KMS-11 (cell line): ENCODE measurements around the gene AP5S1.
"Not testable (repeated sequence)": the region's sequence is repeated elsewhere in the genome, so short reads cannot be mapped to it uniquely, and the experiment has no call there.

Source experiments
- H2AFZ ChIP-seq: fragments of 200-600 bp; sonication (generic); 2 replicates; pipeline ENCODE4 v1.6.1; 2016; ENCODE audit warnings: antibody characterized with exemption, mixed run types, low read depth
- H3K27ac ChIP-seq: fragments of 200-600 bp; sonication (generic); 2 replicates; pipeline ENCODE4 v1.6.1; 2016; ENCODE audit warnings: mild to moderate bottlenecking, mixed run types
- H3K27me3 ChIP-seq: fragments of 200-600 bp; sonication (generic); 2 replicates; pipeline ENCODE4 v1.6.1; 2017; ENCODE audit warnings: mild to moderate bottlenecking, low read depth, mixed run types, moderate library complexity; ENCODE audit not compliant: insufficient read depth
- H3K36me3 ChIP-seq: fragments of 200-600 bp; sonication (generic); 2 replicates; pipeline ENCODE4 v1.6.1; 2017; ENCODE audit warnings: mild to moderate bottlenecking, mixed run types; ENCODE audit not compliant: insufficient read depth
- H3K4me1 ChIP-seq: fragments of 200-600 bp; sonication (generic); 2 replicates; pipeline ENCODE4 v1.6.1; 2016; ENCODE audit warnings: mild to moderate bottlenecking, low read depth, mixed run types; ENCODE audit not compliant: poor library complexity, severe bottlenecking
- H3K4me2 ChIP-seq: fragments of 200-600 bp; sonication (generic); 2 replicates; pipeline ENCODE4 v1.7.0; 2016; ENCODE audit warnings: mild to moderate bottlenecking, mixed run types
- H3K4me3 ChIP-seq: fragments of 200-600 bp; sonication (generic); IDR thresholded peaks from 2 replicates; pipeline ENCODE4 v1.6.1; 2017; ENCODE audit warnings: low read depth, low read length, mixed read lengths; ENCODE audit not compliant: insufficient read depth
- H3K79me2 ChIP-seq: fragments of 200-600 bp; sonication (generic); 2 replicates; pipeline ENCODE4 v1.6.1; 2016; ENCODE audit warnings: low read depth, mixed run types; ENCODE audit not compliant: insufficient read depth
- H3K9ac ChIP-seq: fragments of 200-600 bp; sonication (generic); 2 replicates; pipeline ENCODE4 v1.6.1; 2016; ENCODE audit warnings: mild to moderate bottlenecking, mixed run types
- H4K20me1 ChIP-seq: fragments of 200-600 bp; sonication (generic); 2 replicates; pipeline ENCODE4 v1.6.1; 2016; ENCODE audit warnings: mild to moderate bottlenecking, mixed run types; ENCODE audit not compliant: insufficient read depth
- CTCF ChIP-seq: fragments of 200-600 bp; sonication (generic); conservative IDR thresholded peaks from 2 replicates; pipeline ENCODE4 v1.6.1; 2017; ENCODE audit warnings: low read depth, mild to moderate bottlenecking, antibody characterized with exemption, low read length, moderate library complexity, mixed read lengths

AP5S1 gene

GRCh38 chr20:3842348-3842930 lies 22.1 kb downstream of the AP5S1 start:
- peaks cover 14% of the 10 kb centered on the region for H3K4me1 ChIP-seq
- H3K79me2 ChIP-seq = no peaks in the 10 kb centered on the region
- H3K9ac ChIP-seq = no peak overlapping the region
- no peaks in the 10 kb centered on the region for H3K27me3 ChIP-seq
- H3K4me3 ChIP-seq = no peak overlapping the region
- no peak overlapping the region for H3K27ac ChIP-seq
- H3K36me3 ChIP-seq = no peaks in the 10 kb centered on the region
- no peaks in the 10 kb centered on the region for H4K20me1 ChIP-seq
- no peak overlapping the region for H3K4me2 ChIP-seq
- H2AFZ ChIP-seq = no peak overlapping the region
- TF ChIP-seq CTCF = no peak

- no peak overlapping the region for H2AFZ ChIP-seq
- no peak overlapping the region for H3K4me2 ChIP-seq
Observed at GRCh38 chr20:3843490-3843889, 23.1 kb downstream of the AP5S1 start.

GRCh38 chr20:3843990-3844619 lies 23.8 kb downstream of the AP5S1 start:
- H3K4me2 ChIP-seq, H3K79me2 ChIP-seq, H2AFZ ChIP-seq, H3K27ac ChIP-seq, H3K27me3 ChIP-seq, H4K20me1 ChIP-seq, H3K9ac ChIP-seq, H3K36me3 ChIP-seq, H3K4me3 ChIP-seq: not testable (repeated sequence)
- H3K4me1 ChIP-seq = peaks cover 15% of the 10 kb centered on the region

More at GRCh38 chr20:3843490-3843889, 23.1 kb downstream of the AP5S1 start:
- Histone ChIP-seq H4K20me1 (no peaks in the 10 kb centered on the region), H3K4me3 (no peak overlapping the region), H3K79me2 (no peaks in the 10 kb centered on the region), H3K9ac (no peak overlapping the region), H3K27ac (no peak overlapping the region), H3K27me3 (no peaks in the 10 kb centered on the region), H3K36me3 (no peaks in the 10 kb centered on the region), H3K4me1 (peaks cover 15% of the 10 kb centered on the region)
- no peak for TF ChIP-seq CTCF

GRCh38 chr20:3846378-3846739 lies 26.0 kb downstream of the AP5S1 start:
- Histone ChIP-seq H3K27ac (no peak overlapping the region), H3K4me2 (peak overlapping the region; percentile 66), H3K4me1 (peaks cover 15% of the 10 kb centered on the region), H2AFZ (peak overlapping the region; percentile 74; the same call in 1 of the 2 replicates), H3K27me3 (no peaks in the 10 kb centered on the region), H3K9ac (peak overlapping the region; percentile 84), H3K79me2 (no peaks in the 10 kb centered on the region), H4K20me1 (no peaks in the 10 kb centered on the region), H3K36me3 (no peaks in the 10 kb centered on the region), H3K4me3 (no peak overlapping the region)
- no peak for TF ChIP-seq CTCF

- Histone ChIP-seq H3K4me1 (peaks cover 15% of the 10 kb centered on the region), H3K27me3 (no peaks in the 10 kb centered on the region), H3K79me2 (no peaks in the 10 kb centered on the region), H3K36me3 (no peaks in the 10 kb centered on the region), H3K9ac (peak within 1 kb of the TSS; percentile 84), H3K4me3 (no peak within 1 kb of the TSS), H4K20me1 (no peaks in the 10 kb centered on the region), H3K4me2 (peak within 1 kb of the TSS; percentile 71), H2AFZ (peak within 1 kb of the TSS; percentile 74), H3K27ac (no peak within 1 kb of the TSS)
- TF ChIP-seq CTCF = no peak
Observed at GRCh38 chr20:3846740-3847428, 26.5 kb downstream of the AP5S1 start, which contains the start of gene MAVS. Gene MAVS, plus strand, starts transcription at chr20:3846834. Its CDS starts 7,791 bp downstream, at chr20:3854625.
